K562 (cell line): ENCODE data around the gene CHD3. TPM values are rescaled to one million over a fixed set of nuclear protein-coding genes. Genes with fewer than 3 reads are reported as not detected.

Experiments
- ARID2 ChIP-seq: fragments of 450-650 bp; IDR thresholded peaks from 2 replicates; pipeline ENCODE4 v1.6.1; 2017; ENCODE audit warnings: antibody characterized with exemption, mild to moderate bottlenecking
- ATF1 ChIP-seq, 2 experiments: fragments of 450-650 bp in 1 of 2; IDR thresholded peaks; 2 replicates each; pipeline ENCODE4 v1.6.1; 2016; ENCODE audit warnings: missing compliant biosample characterization in 1 of 2, missing genetic modification characterization in 1 of 2
- FOS ChIP-seq: IDR thresholded peaks from 3 replicates; pipeline ENCODE4 v1.6.1; 2011; ENCODE audit not compliant: insufficient read length; ENCODE audit errors: extremely low read depth
- MYBL2 ChIP-seq, 2 experiments: fragments of 450-650 bp in 1 of 2; sonication (generic) in 1 of 2; formaldehyde crosslinking in 1 of 2; IDR thresholded peaks; 2 replicates each; pipeline versions ENCODE4 v1.6.1 to v1.8.1; 2017 to 2022; ENCODE audit warnings: borderline replicate concordance in 1 of 2, inconsistent platforms in 1 of 2, low read depth in 1 of 2, mild to moderate bottlenecking in 1 of 2, missing genetic modification reagents in 1 of 2, moderate library complexity in 1 of 2
- NELFE ChIP-seq: IDR thresholded peaks from 2 replicates; pipeline ENCODE4 v1.6.1; 2011; ENCODE audit warnings: mild to moderate bottlenecking; ENCODE audit not compliant: insufficient read depth, insufficient read length
- POLR3A ChIP-seq: IDR thresholded peaks from 2 replicates; pipeline ENCODE4 v1.6.1; 2011; ENCODE audit warnings: borderline replicate concordance, mild to moderate bottlenecking, moderate library complexity; ENCODE audit not compliant: insufficient read length, insufficient read depth; ENCODE audit errors: extremely low read depth
- RBFOX2 ChIP-seq: fragments of 200-400 bp; formaldehyde crosslinking; IDR thresholded peaks from 2 replicates; pipeline ENCODE4 v1.6.1; 2017; ENCODE audit warnings: low read depth, mild to moderate bottlenecking, low read length, moderate library complexity
- RBM22 ChIP-seq: fragments of 200-400 bp; formaldehyde crosslinking; IDR thresholded peaks from 2 replicates; pipeline ENCODE4 v1.6.1; 2018; ENCODE audit warnings: low read length, low read depth; ENCODE audit not compliant: poor library complexity, severe bottlenecking
- SREBF2 ChIP-seq: sonication (generic); formaldehyde crosslinking; IDR thresholded peaks from 2 replicates; pipeline ENCODE4 v1.4.0; 2020; ENCODE audit warnings: mild to moderate bottlenecking, missing genetic modification reagents
- TAL1 ChIP-seq: fragments of 450-650 bp; IDR thresholded peaks from 2 replicates; pipeline ENCODE4 v1.6.1; 2016; ENCODE audit warnings: mild to moderate bottlenecking
- YBX1 ChIP-seq: fragments of 450-650 bp; IDR thresholded peaks from 2 replicates; pipeline ENCODE4 v1.7.1; 2016; ENCODE audit warnings: mild to moderate bottlenecking
- ZBTB1 ChIP-seq: sonication (generic); formaldehyde crosslinking; IDR thresholded peaks from 2 replicates; pipeline ENCODE4 v1.8.1; 2023; ENCODE audit warnings: missing genetic modification reagents, low read depth, mild to moderate bottlenecking, borderline replicate concordance
- ZFX ChIP-seq: sonication (generic); formaldehyde crosslinking; IDR thresholded peaks from 2 replicates; pipeline ENCODE4 v1.8.0; 2022; ENCODE audit warnings: mild to moderate bottlenecking, missing genetic modification reagents, moderate library complexity
- ZNF274 ChIP-seq: IDR thresholded peaks from 2 replicates; pipeline ENCODE4 v1.6.1; 2011; ENCODE audit warnings: low read depth, mild to moderate bottlenecking, low read length, moderate library complexity, borderline replicate concordance
- ZNF316 ChIP-seq: fragments of 450-650 bp; IDR thresholded peaks from 2 replicates; pipeline ENCODE4 v1.6.1; 2016
- ZSCAN29 ChIP-seq: fragments of 450-650 bp; IDR thresholded peaks from 2 replicates; pipeline ENCODE4 v1.6.1; 2017
- polyA plus RNA-seq, 8 experiments: library from polyadenylated mRNA; depleted of rRNA in 4 of 8; stranded (reverse) in 5 of 8; unstranded in 3 of 8; fragments of >200 nt; fragmentation: Nextera tagmentation in 2 of 8; fragmentation: Illumina TruSeq in 1 of 8; extraction: Ambion mirVana in 2 of 8; extraction: Trizol in 1 of 8; gene quantifications; 2 replicates each; pipeline versions ENCODE4 v1.2.1 to v1.2.3, GENCODE V29; 2011 to 2014; ENCODE audit warnings: inconsistent platforms in 1 of 8, missing spikeins in 1 of 8
- total RNA-seq, 7 experiments: library from RNA; depleted of rRNA in 6 of 7; stranded (reverse); fragments of >200 nt in 6 of 7; fragmentation: Illumina TruSeq in 2 of 7; extraction: Trizol in 2 of 7; gene quantifications; 2 replicates each; pipeline versions ENCODE4 v1.2.1 to v1.2.3, GENCODE V29; 2011 to 2021; ENCODE audit warnings: low replicate concordance in 1 of 7
- TF ChIP-seq, protein P1 (sequence below): sonication (generic); formaldehyde crosslinking; IDR thresholded peaks from 2 replicates; pipeline ENCODE4 v1.8.1; 2023; ENCODE audit warnings: mild to moderate bottlenecking, missing genetic modification reagents
- TF ChIP-seq, protein P2 (sequence below): sonication (generic); IDR thresholded peaks from 2 replicates; pipeline ENCODE4 v1.6.1; 2016
- TF ChIP-seq, protein P3 (sequence below): fragments of 200-800 bp; sonication (Bioruptor generic); IDR thresholded peaks from 2 replicates; pipeline ENCODE4 v1.6.1; 2017; ENCODE audit warnings: missing genetic modification characterization, missing compliant biosample characterization
- TF ChIP-seq, protein P4 (sequence below): fragments of 250-450 bp; sonication (Bioruptor Pico); IDR thresholded peaks from 2 replicates; pipeline ENCODE4 v1.5.0; 2021; ENCODE audit warnings: mild to moderate bottlenecking, borderline replicate concordance

The CHD3 gene
- total and polyA plus RNA-seq, 9 of the 15 experiments (the other 6 are each of a cell fraction or from before 2014, with no cell fraction given): 0.39 to 38.2 (median 21.2) TPM

DNA sequence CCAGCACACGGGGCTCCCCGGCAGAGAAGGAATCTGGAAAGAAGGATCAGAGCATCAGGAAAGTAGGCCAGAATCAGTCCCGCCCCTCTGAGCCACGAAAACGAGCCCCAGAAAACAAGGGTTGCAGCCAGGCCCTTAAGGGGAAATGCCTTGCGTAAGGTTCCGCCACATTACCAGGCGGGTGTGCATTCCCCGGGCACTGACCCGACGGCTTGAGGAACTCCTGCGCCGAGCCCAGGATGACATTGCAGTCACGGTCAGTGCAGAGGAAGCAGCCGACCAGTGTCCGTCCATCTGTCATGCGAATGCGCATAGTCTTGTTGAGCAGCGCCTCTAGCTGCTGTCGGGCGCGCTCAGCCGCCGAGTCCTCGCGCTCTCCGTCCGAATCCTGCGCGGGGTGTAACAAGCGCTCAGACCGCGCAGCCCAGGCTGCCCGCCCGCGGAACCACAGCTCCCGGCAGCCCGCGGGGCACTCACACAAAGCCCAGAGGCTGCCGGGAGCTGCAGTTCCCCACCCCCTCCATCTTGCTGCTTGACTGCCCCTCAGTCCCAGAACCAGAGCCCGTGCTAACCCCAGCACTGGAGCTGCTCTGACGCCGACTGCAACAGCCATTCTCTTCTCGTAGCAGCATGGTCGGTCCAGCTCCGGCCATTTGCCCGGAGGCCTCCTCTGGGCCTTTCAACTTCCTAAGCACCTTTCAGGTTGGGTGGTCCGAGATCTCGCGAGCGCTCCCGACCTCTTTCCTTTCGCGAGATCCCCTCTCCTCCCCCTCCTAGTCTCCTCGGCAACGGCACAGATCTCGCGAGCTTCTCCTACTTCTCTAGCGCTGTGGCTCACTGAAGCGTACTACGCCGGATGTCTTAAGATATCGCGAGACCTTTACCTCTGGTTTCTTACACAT, 31.5 kb upstream of the CHD3 start, which contains the start of gene NAA38 (continued):
- TF ChIP-seq SREBF2 (CRISPR knock-in tag) (no peak), ZSCAN29 (0 out of 2 replicates have a peak, but pooled peaks have one; percentile 37), ZBTB1 (CRISPR knock-in tag) (peak; percentile 90; the same call in 1 of the 2 replicates), RBM22 (peak; percentile 89), ATF1 (CRISPR knock-in tag; IDR thresholded peaks at IDR 0.05) (no peak), ATF1 (tag; IDR thresholded peaks at IDR 0.05) (peak; percentile 54), FOS (no peak), POLR3A (no peak), TAL1 (no peak), RBFOX2 (peak; percentile 81), YBX1 (no peak), NELFE (no peak), ARID2 (no peak), ZNF274 (no peak), ZNF316 (peak; percentile 46), ZFX (CRISPR knock-in tag) (peak; percentile 58; the same call in 1 of the 2 replicates), MYBL2 (IDR thresholded peaks at IDR 0.05; ENCODE audit: low read depth) (no peak), MYBL2 (CRISPR knock-in tag; IDR thresholded peaks at IDR 0.05; ENCODE audit: borderline replicate concordance) (no peak)
- TF ChIP-seq, protein P1, sequence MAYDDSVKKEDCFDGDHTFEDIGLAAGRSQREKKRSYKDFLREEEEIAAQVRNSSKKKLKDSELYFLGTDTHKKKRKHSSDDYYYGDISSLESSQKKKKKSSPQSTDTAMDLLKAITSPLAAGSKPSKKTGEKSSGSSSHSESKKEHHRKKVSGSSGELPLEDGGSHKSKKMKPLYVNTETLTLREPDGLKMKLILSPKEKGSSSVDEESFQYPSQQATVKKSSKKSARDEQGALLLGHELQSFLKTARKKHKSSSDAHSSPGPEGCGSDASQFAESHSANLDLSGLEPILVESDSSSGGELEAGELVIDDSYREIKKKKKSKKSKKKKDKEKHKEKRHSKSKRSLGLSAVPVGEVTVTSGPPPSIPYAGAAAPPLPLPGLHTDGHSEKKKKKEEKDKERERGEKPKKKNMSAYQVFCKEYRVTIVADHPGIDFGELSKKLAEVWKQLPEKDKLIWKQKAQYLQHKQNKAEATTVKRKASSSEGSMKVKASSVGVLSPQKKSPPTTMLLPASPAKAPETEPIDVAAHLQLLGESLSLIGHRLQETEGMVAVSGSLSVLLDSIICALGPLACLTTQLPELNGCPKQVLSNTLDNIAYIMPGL (CRISPR knock-in tag): no peak
- TF ChIP-seq, protein P2, sequence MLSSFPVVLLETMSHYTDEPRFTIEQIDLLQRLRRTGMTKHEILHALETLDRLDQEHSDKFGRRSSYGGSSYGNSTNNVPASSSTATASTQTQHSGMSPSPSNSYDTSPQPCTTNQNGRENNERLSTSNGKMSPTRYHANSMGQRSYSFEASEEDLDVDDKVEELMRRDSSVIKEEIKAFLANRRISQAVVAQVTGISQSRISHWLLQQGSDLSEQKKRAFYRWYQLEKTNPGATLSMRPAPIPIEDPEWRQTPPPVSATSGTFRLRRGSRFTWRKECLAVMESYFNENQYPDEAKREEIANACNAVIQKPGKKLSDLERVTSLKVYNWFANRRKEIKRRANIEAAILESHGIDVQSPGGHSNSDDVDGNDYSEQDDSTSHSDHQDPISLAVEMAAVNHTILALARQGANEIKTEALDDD: peak; percentile 74
- TF ChIP-seq, protein P3, sequence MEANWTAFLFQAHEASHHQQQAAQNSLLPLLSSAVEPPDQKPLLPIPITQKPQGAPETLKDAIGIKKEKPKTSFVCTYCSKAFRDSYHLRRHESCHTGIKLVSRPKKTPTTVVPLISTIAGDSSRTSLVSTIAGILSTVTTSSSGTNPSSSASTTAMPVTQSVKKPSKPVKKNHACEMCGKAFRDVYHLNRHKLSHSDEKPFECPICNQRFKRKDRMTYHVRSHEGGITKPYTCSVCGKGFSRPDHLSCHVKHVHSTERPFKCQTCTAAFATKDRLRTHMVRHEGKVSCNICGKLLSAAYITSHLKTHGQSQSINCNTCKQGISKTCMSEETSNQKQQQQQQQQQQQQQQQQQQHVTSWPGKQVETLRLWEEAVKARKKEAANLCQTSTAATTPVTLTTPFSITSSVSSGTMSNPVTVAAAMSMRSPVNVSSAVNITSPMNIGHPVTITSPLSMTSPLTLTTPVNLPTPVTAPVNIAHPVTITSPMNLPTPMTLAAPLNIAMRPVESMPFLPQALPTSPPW (CRISPR knock-in tag): peak; percentile 95
- TF ChIP-seq, protein P4, sequence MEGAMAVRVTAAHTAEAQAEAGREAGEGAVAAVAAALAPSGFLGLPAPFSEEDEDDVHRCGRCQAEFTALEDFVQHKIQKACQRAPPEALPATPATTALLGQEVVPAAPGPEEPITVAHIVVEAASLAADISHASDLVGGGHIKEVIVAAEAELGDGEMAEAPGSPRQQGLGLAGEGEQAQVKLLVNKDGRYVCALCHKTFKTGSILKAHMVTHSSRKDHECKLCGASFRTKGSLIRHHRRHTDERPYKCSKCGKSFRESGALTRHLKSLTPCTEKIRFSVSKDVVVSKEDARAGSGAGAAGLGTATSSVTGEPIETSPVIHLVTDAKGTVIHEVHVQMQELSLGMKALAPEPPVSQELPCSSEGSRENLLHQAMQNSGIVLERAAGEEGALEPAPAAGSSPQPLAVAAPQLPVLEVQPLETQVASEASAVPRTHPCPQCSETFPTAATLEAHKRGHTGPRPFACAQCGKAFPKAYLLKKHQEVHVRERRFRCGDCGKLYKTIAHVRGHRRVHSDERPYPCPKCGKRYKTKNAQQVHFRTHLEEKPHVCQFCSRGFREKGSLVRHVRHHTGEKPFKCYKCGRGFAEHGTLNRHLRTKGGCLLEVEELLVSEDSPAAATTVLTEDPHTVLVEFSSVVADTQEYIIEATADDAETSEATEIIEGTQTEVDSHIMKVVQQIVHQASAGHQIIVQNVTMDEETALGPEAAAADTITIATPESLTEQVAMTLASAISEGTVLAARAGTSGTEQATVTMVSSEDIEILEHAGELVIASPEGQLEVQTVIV (CRISPR knock-in tag): no peak
